ENCODE data around the gene CD247.
A peak's percentile ranks its signal among the peaks of the same experiment; 100 is the strongest.

Gene CD247

GRCh38 chr1:167412920-167413319 lies 105.4 kb downstream of the CD247 start:
- DNase-seq (ENCODE audit: low spot score) = peak; percentile 22

- peak; percentile 40 for DNase-seq (ENCODE audit: low spot score)
These were observed 106.3 kb downstream of the CD247 start for GRCh38 chr1:167412072-167412471.

GRCh38 chr1:167409183-167409582 lies 109.1 kb downstream of the CD247 start:
- DNase-seq (ENCODE audit: low spot score) = no peak

- DNase-seq (ENCODE audit: low spot score) = no peak
These were observed 110.0 kb downstream of the CD247 start for GRCh38 chr1:167408355-167408754.

GRCh38 chr1:167404908-167405307 lies 113.4 kb downstream of the CD247 start:
- DNase-seq (ENCODE audit: low spot score) = no peak

- no peak for DNase-seq (ENCODE audit: low spot score)
These were observed 114.0 kb downstream of the CD247 start for GRCh38 chr1:167404161-167404888.

GRCh38 chr1:167401260-167401873 lies 117.0 kb downstream of the CD247 start:
- DNase-seq (ENCODE audit: low spot score) = peak; percentile 56

GRCh38 chr1:167400359-167400953 lies 117.9 kb downstream of the CD247 start:
- DNase-seq (ENCODE audit: low spot score) = no peak

GRCh38 chr1:167392200-167392696 lies 126.1 kb downstream of the CD247 start:
- DNase-seq (ENCODE audit: low spot score) = no peak

- no peak for DNase-seq (ENCODE audit: low spot score)
These were observed 129.4 kb downstream of the CD247 start for GRCh38 chr1:167388976-167389375.

GRCh38 chr1:167387251-167387910 lies 130.9 kb downstream of the CD247 start:
- no peak for DNase-seq (ENCODE audit: low spot score)

Measured in activated CD4-positive, alpha-beta T cell treated with anti-CD3 and anti-CD28 coated beads, Interleukin-2, Interleukin-4, amounts not matched to agents 100 ng/mL and 50 ng/mL, durations not matched to agents 16 hours and 8 hours (primary cell).